Astrocyte of the hippocampus (primary cell): ENCODE measurements around the gene TMEM259.

ENCODE experiments used
- DNase-seq: peaks from one replicate; pipeline ENCODE4 v3.0.0; 2011; ENCODE audit warnings: low read depth, low spot score

TMEM259 gene

DNA sequence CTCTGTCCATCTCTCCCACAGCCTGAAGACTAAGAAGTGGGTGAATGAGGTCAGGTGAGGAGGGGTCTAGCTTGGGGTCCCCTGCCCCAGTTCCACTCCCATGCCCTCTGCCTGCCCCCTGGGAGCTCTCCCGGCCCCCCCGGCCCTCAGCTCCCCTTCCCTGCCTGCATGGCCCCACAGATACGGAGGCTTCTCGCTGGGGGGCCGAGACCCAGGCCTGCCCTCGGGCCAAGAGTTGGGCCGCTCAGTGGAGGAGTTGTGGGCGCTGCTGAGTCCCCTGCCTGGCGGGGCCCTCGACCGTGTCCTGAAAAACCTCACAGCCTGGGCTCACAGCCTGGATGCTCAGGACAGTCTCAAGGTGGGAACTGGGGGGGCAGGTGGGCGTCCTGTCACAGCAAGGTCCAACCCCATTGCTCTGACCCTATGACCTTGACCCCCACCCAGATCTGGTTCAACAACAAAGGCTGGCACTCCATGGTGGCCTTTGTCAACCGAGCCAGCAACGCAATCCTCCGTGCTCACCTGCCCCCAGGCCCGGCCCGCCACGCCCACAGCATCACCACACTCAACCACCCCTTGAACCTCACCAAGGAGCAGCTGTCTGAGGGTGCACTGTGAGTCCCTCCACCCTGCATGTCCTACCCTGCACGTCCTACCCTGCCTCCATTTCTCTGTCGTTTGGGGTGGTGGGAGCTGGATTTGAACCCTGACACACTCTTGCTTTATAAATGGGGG is 35.1 kb upstream of the TMEM259 start:
- no peak for DNase-seq

DNA sequence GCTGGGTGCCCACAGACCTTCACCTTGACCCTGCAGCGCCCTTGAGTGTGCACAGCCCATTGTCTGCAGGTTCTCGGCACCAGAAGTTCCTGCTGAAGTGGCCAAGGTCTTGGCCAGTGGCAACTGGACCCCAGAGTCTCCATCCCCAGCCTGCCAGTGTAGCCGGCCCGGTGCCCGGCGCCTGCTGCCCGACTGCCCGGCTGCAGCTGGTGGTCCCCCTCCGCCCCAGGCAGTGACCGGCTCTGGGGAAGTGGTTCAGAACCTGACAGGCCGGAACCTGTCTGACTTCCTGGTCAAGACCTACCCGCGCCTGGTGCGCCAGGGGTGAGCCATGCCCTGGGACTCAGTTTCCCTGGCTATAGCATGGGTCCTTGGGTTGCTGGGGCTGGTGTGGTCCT is 34.1 kb upstream of the TMEM259 start:
- no peak for DNase-seq

DNA sequence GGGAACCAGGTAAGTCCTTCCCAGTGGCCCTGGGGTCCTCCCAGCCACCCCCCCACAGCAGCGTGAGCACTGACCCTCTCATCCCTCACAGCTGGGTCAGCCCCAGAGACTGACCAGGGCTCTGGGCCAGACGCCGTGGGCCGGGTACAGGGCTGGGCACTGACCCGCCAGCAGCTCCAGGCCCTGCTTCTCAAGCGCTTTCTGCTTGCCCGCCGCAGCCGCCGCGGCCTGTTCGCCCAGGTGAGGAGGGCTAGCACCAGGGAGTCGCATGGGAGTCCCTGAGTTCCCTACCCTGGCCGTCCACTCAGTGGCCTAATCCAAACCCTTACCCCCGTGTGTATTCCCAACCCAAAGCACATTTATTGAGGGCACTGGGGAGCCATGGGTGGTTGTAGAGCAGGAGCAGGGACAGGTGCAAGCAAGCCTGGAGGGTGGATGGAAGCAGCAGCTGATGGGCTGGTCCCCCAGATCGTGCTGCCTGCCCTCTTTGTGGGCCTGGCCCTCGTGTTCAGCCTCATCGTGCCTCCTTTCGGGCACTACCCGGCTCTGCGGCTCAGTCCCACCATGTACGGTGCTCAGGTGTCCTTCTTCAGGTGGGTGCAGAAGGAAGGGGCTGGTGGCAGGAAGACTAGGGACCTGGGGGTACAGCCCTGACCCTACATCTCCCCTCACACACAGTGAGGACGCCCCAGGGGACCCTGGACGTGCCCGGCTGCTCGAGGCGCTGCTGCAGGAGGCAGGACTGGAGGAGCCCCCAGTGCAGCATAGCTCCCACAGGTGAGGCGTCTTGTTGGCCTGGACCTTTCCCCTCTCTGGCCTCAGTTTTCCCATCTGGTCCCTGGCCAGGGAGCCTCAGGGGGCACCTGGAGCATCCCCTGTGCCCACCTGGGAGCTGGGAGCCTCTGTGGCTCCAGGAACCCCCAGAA is 33.4 kb upstream of the TMEM259 start:
- DNase-seq = no peak

- no peak for DNase-seq
Measured at GRCh38 chr19:1053176-1054101, 32.5 kb upstream of the TMEM259 start.

- DNase-seq = no peak
Measured at GRCh38 chr19:1052349-1052975, 31.5 kb upstream of the TMEM259 start.

DNA sequence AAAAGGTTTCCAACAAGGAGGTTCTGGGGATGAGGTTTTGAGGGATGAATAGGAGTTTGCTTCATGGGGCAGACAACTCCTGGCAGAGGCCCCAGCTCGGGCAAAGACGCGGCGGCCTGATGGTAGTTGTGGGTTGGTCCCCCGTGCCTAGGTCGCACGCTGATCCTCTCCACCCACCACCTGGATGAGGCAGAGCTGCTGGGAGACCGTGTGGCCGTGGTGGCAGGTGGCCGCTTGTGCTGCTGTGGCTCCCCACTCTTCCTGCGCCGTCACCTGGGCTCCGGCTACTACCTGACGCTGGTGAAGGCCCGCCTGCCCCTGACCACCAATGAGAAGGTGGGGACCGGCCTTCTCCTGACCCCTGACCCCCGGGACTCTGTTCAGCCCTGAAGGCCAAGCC is 30.9 kb upstream of the TMEM259 start:
- DNase-seq = no peak

DNA sequence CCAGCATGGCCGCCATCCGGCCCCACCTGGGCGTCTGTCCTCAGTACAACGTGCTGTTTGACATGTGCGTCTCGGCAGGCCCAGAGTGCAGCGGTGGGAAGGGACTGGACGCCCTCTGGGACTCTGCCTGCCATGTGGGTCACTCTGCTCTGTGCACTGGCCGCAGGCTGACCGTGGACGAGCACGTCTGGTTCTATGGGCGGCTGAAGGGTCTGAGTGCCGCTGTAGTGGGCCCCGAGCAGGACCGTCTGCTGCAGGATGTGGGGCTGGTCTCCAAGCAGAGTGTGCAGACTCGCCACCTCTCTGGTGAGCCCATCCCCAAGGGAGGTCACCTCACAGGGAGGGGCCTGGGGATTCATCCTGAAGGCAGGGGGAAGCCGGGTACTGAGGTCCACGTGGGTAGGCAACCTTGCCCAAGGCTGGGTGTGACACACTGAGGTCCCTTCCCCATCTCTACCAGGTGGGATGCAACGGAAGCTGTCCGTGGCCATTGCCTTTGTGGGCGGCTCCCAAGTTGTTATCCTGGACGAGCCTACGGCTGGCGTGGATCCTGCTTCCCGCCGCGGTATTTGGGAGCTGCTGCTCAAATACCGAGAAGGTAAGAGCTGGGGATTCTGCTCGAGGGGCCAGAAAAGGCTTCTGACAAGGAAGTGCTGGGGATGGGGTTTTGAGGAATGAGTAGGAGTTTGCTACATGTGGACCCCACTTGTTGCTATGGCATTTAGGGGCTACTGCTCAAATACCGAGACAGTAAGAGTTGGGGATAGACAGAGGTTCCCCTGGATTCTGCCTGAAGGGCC is 30.3 kb upstream of the TMEM259 start:
- no peak for DNase-seq

DNA sequence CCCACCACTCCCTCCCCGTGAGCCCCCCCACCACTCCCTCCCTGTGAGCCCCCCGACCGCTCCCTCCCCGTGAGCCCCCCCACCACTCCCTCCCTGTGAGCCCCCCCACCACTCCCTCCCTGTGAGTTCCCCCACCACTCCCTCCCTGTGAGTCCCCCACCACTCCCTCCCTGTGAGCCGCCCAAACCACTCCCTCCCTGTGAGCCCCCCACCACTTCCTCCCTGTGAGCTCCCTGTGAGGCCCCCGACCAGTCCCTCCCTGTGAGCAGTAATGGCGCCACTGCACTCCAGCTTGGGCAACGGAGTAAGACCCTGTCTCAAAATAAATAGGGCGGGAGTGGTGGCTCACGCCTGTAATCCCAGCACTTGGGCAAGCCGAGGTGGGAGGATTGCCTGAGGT is 28.9 kb upstream of the TMEM259 start:
- DNase-seq = no peak

DNA sequence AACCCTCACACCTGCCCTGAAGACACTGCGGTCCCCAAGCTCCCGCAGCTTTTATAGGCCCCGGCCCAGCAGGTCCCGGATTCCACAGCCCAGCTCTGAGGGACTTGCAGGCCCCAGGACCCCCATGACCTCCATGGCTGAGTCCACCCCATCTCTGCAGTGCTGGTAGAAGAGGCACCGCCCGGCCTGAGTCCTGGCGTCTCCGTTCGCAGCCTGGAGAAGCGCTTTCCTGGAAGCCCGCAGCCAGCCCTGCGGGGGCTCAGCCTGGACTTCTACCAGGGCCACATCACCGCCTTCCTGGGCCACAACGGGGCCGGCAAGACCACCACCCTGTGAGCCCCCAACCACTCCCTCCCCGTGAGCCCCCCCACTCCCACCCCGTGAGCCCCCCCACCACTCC is 28.2 kb upstream of the TMEM259 start:
- DNase-seq = no peak

- DNase-seq = no peak
Measured at GRCh38 chr19:1047696-1048147, 26.8 kb upstream of the TMEM259 start.

DNA sequence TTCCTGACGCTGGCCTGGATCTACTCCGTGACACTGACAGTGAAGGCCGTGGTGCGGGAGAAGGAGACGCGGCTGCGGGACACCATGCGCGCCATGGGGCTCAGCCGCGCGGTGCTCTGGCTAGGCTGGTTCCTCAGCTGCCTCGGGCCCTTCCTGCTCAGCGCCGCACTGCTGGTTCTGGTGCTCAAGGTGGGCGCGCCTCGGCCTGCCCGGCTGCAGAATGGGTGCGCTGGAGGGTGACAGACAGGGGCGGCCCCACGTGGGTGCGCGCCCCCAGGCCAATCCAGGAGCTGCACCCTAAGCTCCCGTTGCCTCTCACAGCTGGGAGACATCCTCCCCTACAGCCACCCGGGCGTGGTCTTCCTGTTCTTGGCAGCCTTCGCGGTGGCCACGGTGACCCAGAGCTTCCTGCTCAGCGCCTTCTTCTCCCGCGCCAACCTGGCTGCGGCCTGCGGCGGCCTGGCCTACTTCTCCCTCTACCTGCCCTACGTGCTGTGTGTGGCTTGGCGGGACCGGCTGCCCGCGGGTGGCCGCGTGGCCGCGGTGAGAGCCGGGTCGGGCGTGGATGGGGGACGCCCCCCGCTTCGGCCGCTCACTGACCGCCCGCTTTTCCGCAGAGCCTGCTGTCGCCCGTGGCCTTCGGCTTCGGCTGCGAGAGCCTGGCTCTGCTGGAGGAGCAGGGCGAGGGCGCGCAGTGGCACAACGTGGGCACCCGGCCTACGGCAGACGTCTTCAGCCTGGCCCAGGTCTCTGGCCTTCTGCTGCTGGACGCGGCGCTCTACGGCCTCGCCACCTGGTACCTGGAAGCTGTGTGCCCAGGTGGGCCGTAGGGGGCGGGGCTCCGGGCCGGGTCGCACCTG is 26.1 kb upstream of the TMEM259 start:
- DNase-seq = no peak

DNA sequence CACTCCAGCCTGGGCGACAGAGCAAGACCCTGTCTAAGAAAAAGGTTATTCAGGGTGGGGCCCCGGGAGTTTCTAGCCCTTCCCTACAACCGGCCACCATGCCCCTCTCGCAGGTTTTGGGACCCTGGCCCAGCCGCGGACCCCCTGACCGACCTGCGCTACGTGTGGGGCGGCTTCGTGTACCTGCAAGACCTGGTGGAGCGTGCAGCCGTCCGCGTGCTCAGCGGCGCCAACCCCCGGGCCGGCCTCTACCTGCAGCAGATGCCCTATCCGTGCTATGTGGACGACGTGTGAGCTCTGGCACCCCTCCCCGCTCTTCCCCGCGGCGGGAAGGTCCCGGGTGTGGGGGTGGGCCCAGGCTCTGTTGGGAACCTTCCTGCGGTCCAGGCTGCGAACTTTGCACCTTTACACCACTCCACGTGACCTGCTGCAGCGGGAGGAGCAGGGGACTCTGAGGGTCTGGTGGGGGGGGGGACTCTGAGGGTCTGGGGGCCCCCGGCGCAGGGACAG is 25.2 kb upstream of the TMEM259 start:
- no peak for DNase-seq

DNA sequence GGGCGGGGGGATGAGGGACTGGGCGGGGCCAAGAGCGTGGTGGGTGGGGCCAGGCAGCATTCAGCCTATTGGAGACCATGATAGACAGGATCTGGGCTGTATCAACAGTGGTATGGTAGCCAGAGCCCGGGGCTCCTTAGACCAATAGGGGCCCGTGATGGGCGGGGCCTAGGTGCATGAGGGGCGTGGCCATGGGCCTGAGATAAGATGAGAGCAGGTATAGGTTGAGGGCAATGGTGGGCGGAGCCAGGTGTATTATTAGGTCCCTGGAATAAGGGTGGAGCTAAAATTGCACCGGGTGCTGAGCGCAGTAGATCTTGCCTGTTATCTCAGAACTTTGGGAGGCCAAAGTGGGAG is 24.3 kb upstream of the TMEM259 start:
- no peak for DNase-seq

- peak; percentile 60 for DNase-seq
Measured at GRCh38 chr19:1042689-1043511, 22.0 kb upstream of the TMEM259 start.

DNA sequence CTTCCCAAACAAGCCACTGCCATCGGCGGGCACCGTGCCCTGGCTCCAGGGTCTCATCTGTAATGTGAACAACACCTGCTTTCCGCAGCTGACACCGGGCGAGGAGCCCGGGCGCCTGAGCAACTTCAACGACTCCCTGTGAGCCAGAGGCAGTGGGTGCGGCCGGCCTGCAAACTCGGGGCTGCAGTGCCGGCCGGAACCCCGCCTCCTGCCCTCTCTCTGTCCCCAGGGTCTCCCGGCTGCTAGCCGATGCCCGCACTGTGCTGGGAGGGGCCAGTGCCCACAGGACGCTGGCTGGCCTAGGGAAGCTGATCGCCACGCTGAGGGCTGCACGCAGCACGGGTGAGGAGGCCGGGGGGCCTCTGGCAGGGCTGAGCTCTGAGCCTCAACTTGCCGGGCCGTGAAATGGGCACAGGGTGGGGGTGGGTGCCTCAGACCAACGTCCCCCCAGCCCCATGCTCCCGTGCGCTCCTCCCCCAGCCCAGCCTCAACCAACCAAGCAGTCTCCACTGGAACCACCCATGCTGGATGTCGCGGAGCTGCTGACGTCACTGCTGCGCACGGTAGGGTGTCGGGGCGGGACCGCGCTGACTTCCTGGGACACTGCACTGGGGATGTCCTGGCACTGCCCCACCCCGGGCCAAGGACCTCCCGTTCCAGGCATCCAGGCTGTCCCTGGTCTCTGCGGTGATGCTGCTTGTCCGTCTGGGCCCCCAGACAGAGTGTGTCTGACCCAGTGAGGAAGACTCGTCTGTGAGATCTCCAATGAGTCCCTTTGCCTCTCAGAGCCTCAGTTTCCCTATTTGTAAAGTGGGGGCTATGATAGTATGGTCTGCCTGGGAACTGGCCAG is 21.1 kb upstream of the TMEM259 start:
- DNase-seq = no peak

- no peak for DNase-seq
Measured at GRCh38 chr19:1041272-1041834, 20.4 kb upstream of the TMEM259 start.
